ENCODE measurements around the gene SPEM3. TPM values are rescaled to one million over a fixed set of nuclear protein-coding genes. Genes with fewer than 3 reads are reported as not detected.

Gene SPEM3
- total and polyA plus RNA-seq, 2 of the 13 experiments (the other 11 are each of a cell fraction or from before 2014, with no cell fraction given), result not detected

GRCh38 chr17:7393613-7394451 is 34.8 kb upstream of the SPEM3 start (continued):
- TF ChIP-seq THAP9 (CRISPR knock-in tag; IDR thresholded peaks at IDR 0.05; ENCODE audit: borderline replicate concordance), result no peak
- no peak for TF ChIP-seq DR1 (CRISPR knock-in tag; IDR thresholded peaks at IDR 0.05)
- no peak for TF ChIP-seq GFI1 (CRISPR knock-in tag; IDR thresholded peaks at IDR 0.05; ENCODE audit: borderline replicate concordance)
- peak; percentile 71 for TF ChIP-seq PATZ1 (CRISPR knock-in tag; IDR thresholded peaks at IDR 0.05)
- TF ChIP-seq ZBTB2 (CRISPR knock-in tag; IDR thresholded peaks at IDR 0.05; ENCODE audit: low read depth), result no peak
- 0 out of 2 replicates have a peak, but pooled peaks have one; percentile 26 for TF ChIP-seq TARDBP (CRISPR knock-in tag; IDR thresholded peaks at IDR 0.05)
- no peak for TF ChIP-seq ZNF30 (CRISPR knock-in tag; IDR thresholded peaks at IDR 0.05)
- TF ChIP-seq TGIF2 (CRISPR knock-in tag; IDR thresholded peaks at IDR 0.05), result 0 out of 2 replicates have a peak, but pooled peaks have one; percentile 27
- 0 out of 2 replicates have a peak, but pooled peaks have one; percentile 15 for TF ChIP-seq ARID4A (CRISPR knock-in tag; IDR thresholded peaks at IDR 0.05; ENCODE audit: borderline replicate concordance)
- TF ChIP-seq PAX8 (CRISPR knock-in tag; IDR thresholded peaks at IDR 0.05; ENCODE audit: borderline replicate concordance), result peak; percentile 79; the same call in 1 of the 2 replicates
- TF ChIP-seq HHEX (CRISPR knock-in tag; IDR thresholded peaks at IDR 0.05), result no peak
- no peak for TF ChIP-seq ZNF784 (CRISPR knock-in tag; IDR thresholded peaks at IDR 0.05; ENCODE audit: borderline replicate concordance)
- TF ChIP-seq SCMH1 (CRISPR knock-in tag; IDR thresholded peaks at IDR 0.05; ENCODE audit: borderline replicate concordance), result no peak
- no peak for TF ChIP-seq CREM (IDR thresholded peaks at IDR 0.05)
- TF ChIP-seq CREM (CRISPR knock-in tag; IDR thresholded peaks at IDR 0.05), result no peak

Data from HepG2 (cell line).